Osteoblast (primary cell): ENCODE data around the gene LYST. TPM values are rescaled to one million over a fixed set of nuclear protein-coding genes. Genes with fewer than 3 reads are reported as not detected.
A peak's percentile ranks its signal among the peaks of the same experiment; 100 is the strongest.

Source experiments
- DNase-seq: peaks from one replicate; pipeline ENCODE4 v3.0.0; 2011; ENCODE audit warnings: low spot score, mixed read lengths; ENCODE audit not compliant: insufficient read length; ENCODE audit errors: missing footprints
- H2AFZ ChIP-seq: 2 replicates; pipeline ENCODE4 v1.6.0; 2011; ENCODE audit warnings: mild to moderate bottlenecking, low read length
- H3K27ac ChIP-seq: 2 replicates; pipeline ENCODE4 v1.5.1; 2011; ENCODE audit warnings: mild to moderate bottlenecking, low read depth, low read length, moderate library complexity
- H3K27me3 ChIP-seq: 2 replicates; pipeline ENCODE4 v1.6.0; 2012; ENCODE audit warnings: mild to moderate bottlenecking, control low read depth, inconsistent platforms, low read length, moderate library complexity; ENCODE audit not compliant: insufficient read depth
- H3K36me3 ChIP-seq: 2 replicates; pipeline ENCODE4 v1.5.1; 2011; ENCODE audit warnings: mild to moderate bottlenecking, low read length, control low read depth, moderate library complexity; ENCODE audit not compliant: insufficient read depth
- H3K4me1 ChIP-seq: 2 replicates; pipeline ENCODE4 v1.5.1; 2011; ENCODE audit warnings: mild to moderate bottlenecking, low read length, control low read depth, moderate library complexity; ENCODE audit not compliant: insufficient read depth
- H3K4me2 ChIP-seq: 2 replicates; pipeline ENCODE4 v1.6.0; 2011; ENCODE audit warnings: mild to moderate bottlenecking, low read length; ENCODE audit not compliant: insufficient read depth
- H3K4me3 ChIP-seq: fragments of 200-600 bp; sonication (generic); 3 replicates; pipeline ENCODE4 v1.5.1; 2012; ENCODE audit warnings: mild to moderate bottlenecking, low read length, inconsistent platforms; ENCODE audit not compliant: insufficient read depth
- H3K79me2 ChIP-seq: 2 replicates; pipeline ENCODE4 v1.6.0; 2012; ENCODE audit warnings: mild to moderate bottlenecking, low read length, control low read depth, inconsistent platforms; ENCODE audit not compliant: insufficient read depth
- H3K9me3 ChIP-seq: 2 replicates; pipeline ENCODE4 v1.5.1; 2011; ENCODE audit warnings: low read depth, low read length, control low read depth
- H4K20me1 ChIP-seq: 2 replicates; pipeline ENCODE4 v1.6.0; 2012; ENCODE audit warnings: mild to moderate bottlenecking, low read length, control low read depth; ENCODE audit not compliant: insufficient read depth
- CTCF ChIP-seq: IDR thresholded peaks from 2 replicates; pipeline ENCODE4 v1.5.1; 2011; ENCODE audit warnings: mild to moderate bottlenecking, low read depth, low read length, moderate library complexity; ENCODE audit errors: extremely low read depth
- total RNA-seq: library from RNA; depleted of rRNA; stranded (reverse); fragments of >200 nt; gene quantifications from 2 replicates; pipeline ENCODE4 v1.2.3, GENCODE V29; 2012

The LYST gene
- total RNA-seq, 1 donor = 63.0 TPM

- Histone ChIP-seq H4K20me1 (peaks cover 5% of the 10 kb centered on the region), H2AFZ (no peak overlapping the region), H3K27me3 (no peaks in the 10 kb centered on the region), H3K36me3 (no peaks in the 10 kb centered on the region), H3K27ac (no peak overlapping the region), H3K4me3 (no peak overlapping the region), H3K4me1 (peaks cover 5% of the 10 kb centered on the region), H3K4me2 (no peak overlapping the region), H3K79me2 (peaks cover 90% of the 10 kb centered on the region), H3K9me3 (no peaks in the 10 kb centered on the region)
- no peak for TF ChIP-seq CTCF
- DNase-seq = no peak
Observed at GRCh38 chr1:235844776-235845175, 21.9 kb downstream of the LYST start.

- Histone ChIP-seq H3K4me2 (no peak overlapping the region), H2AFZ (no peak overlapping the region), H3K4me1 (peaks cover 5% of the 10 kb centered on the region), H3K79me2 (peaks cover 86% of the 10 kb centered on the region), H3K9me3 (no peaks in the 10 kb centered on the region), H4K20me1 (peaks cover 5% of the 10 kb centered on the region), H3K36me3 (no peaks in the 10 kb centered on the region), H3K4me3 (no peak overlapping the region), H3K27me3 (no peaks in the 10 kb centered on the region), H3K27ac (no peak overlapping the region)
- TF ChIP-seq CTCF = peak; percentile 61
- no peak for DNase-seq
Observed at GRCh38 chr1:235843461-235843961, 23.2 kb downstream of the LYST start.

GRCh38 chr1:235841938-235842545 lies 24.7 kb downstream of the LYST start:
- TF ChIP-seq CTCF = no peak

GRCh38 chr1:235838021-235838420 lies 28.7 kb downstream of the LYST start:
- no peaks in the 10 kb centered on the region for H3K9me3 ChIP-seq
- H3K27me3 ChIP-seq = no peaks in the 10 kb centered on the region
- H3K4me3 ChIP-seq = no peak overlapping the region
- H3K79me2 ChIP-seq = peaks cover 80% of the 10 kb centered on the region
- no peak overlapping the region for H2AFZ ChIP-seq
- H3K4me1 ChIP-seq = no peaks in the 10 kb centered on the region
- DNase-seq = no peak
- no peak overlapping the region for H3K27ac ChIP-seq
- H3K4me2 ChIP-seq = no peak overlapping the region
- H3K36me3 ChIP-seq = no peaks in the 10 kb centered on the region
- peaks cover 3% of the 10 kb centered on the region for H4K20me1 ChIP-seq
- no peak for TF ChIP-seq CTCF

More at GRCh38 chr1:235841938-235842545, 24.7 kb downstream of the LYST start:
- Histone ChIP-seq H3K4me1 (peaks cover 5% of the 10 kb centered on the region), H3K4me3 (no peak overlapping the region), H3K79me2 (peaks cover 83% of the 10 kb centered on the region), H2AFZ (no peak overlapping the region), H4K20me1 (peaks cover 5% of the 10 kb centered on the region), H3K27me3 (no peaks in the 10 kb centered on the region), H3K4me2 (no peak overlapping the region), H3K36me3 (no peaks in the 10 kb centered on the region), H3K27ac (no peak overlapping the region), H3K9me3 (no peaks in the 10 kb centered on the region)
- no peak for DNase-seq
